GM12801 (cell line): ENCODE data around the gene DBH.

Experiments
- CTCF ChIP-seq: IDR thresholded peaks from one replicate; pipeline ENCODE4 v1.5.1; 2011; ENCODE audit warnings: control low read depth; ENCODE audit not compliant: insufficient read length; ENCODE audit errors: extremely low read depth

The DBH gene

GRCh38 chr9:133615186-133615585 lies 21.0 kb upstream of the DBH start:
- no peak for TF ChIP-seq CTCF

- no peak for TF ChIP-seq CTCF
These were observed 20.5 kb upstream of the DBH start for GRCh38 chr9:133615606-133616188.

- no peak for TF ChIP-seq CTCF
These were observed 19.3 kb upstream of the DBH start for GRCh38 chr9:133616643-133617405.

GRCh38 chr9:133618726-133619125 lies 17.4 kb upstream of the DBH start:
- TF ChIP-seq CTCF: no peak

- TF ChIP-seq CTCF: no peak
These were observed 16.4 kb upstream of the DBH start for GRCh38 chr9:133619791-133620190.

GRCh38 chr9:133621725-133622267 lies 14.4 kb upstream of the DBH start:
- no peak for TF ChIP-seq CTCF

GRCh38 chr9:133622555-133622954 lies 13.6 kb upstream of the DBH start:
- no peak for TF ChIP-seq CTCF
